LNCaP clone FGC (cell line): ENCODE measurements around the gene GPBAR1.

Experiments
- DNase-seq: peaks from one replicate; pipeline ENCODE4 v3.0.0-alpha.2; 2011; ENCODE audit warnings: low read depth
- H3K4me3 ChIP-seq: 2 replicates; pipeline ENCODE4 v1.5.1; 2011; ENCODE audit warnings: mild to moderate bottlenecking, low read depth, low read length, control low read depth
- TF ChIP-seq, protein P1 (sequence below): IDR thresholded peaks from 2 replicates; pipeline ENCODE4 v1.5.1; 2012; ENCODE audit warnings: mild to moderate bottlenecking; ENCODE audit not compliant: control insufficient read depth, insufficient read depth; ENCODE audit errors: extremely low read depth

GPBAR1 gene

DNA sequence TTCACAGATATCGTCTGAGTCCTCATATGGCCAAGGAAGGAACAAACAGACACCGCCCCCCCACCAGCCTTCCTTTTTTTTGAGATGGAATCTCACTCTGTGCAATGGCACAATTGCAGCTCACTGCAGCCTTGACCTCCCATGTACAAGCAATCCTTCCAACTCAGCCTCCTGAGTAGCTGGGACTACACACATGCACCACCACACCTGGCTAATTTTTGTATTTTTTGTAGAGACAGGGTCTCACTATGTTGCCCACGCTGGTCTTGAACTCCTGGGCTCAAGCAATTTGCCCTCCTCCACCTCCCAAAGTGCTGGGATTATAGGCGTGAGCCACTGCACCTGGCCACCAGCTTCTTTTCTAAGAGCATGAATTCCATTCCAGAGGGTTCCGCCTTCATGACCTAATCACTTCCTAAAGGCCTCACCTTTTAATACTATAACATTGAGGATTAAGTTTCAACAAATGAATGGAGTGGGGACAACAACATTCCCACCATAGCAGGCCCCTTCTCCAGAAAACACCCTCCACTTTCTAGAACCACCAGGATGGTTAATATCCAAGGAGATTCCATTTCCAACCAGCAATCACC, 33.7 kb downstream of the GPBAR1 start:
- DNase-seq, result no peak
- TF ChIP-seq, protein P1, sequence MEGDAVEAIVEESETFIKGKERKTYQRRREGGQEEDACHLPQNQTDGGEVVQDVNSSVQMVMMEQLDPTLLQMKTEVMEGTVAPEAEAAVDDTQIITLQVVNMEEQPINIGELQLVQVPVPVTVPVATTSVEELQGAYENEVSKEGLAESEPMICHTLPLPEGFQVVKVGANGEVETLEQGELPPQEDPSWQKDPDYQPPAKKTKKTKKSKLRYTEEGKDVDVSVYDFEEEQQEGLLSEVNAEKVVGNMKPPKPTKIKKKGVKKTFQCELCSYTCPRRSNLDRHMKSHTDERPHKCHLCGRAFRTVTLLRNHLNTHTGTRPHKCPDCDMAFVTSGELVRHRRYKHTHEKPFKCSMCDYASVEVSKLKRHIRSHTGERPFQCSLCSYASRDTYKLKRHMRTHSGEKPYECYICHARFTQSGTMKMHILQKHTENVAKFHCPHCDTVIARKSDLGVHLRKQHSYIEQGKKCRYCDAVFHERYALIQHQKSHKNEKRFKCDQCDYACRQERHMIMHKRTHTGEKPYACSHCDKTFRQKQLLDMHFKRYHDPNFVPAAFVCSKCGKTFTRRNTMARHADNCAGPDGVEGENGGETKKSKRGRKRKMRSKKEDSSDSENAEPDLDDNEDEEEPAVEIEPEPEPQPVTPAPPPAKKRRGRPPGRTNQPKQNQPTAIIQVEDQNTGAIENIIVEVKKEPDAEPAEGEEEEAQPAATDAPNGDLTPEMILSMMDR, result no peak
- no peak overlapping the region for H3K4me3 ChIP-seq

DNA sequence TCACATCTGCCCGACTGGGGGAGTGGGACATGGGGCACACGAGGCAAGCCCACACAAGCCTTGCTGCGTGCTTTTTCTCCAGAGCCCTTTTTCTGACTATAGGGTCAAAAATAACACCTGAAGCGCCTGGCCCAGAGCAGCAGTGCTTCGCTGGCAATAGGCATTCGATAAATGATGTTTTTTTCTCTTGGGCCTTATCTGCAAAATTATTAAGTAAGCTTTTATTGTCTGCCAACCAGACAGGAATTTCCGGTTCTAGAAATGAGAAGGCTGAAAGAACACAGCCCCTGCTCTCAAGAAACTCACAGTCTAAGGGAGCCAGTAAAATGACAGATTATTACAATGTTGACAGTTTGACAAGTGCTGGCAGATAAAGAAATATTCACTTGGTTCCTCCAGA, 34.2 kb downstream of the GPBAR1 start:
- no peak overlapping the region for H3K4me3 ChIP-seq
- peak; percentile 94 for DNase-seq

DNA sequence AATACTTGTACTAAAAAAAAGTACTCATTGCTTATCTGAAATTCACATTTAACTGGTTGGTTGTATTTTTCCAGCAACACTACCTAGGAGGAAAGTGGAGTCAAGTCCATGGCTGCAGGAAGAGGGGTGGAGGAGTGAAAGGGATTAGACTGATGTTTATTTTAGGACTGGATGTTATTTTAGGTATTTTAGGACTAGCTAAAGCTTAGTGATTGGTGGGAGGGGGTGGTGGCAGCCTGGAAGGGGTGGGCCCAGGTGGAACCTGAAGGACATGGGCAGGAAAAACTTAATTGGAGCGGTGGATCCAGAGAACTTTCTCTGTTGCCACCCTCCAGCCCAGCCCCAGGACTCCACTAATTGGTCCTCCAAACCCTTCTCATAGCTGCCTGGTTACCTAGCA, 35.4 kb downstream of the GPBAR1 start:
- TF ChIP-seq, protein P1, result no peak
- H3K4me3 ChIP-seq, result no peak overlapping the region
- DNase-seq, result no peak

More for the DNA sequence above, 34.2 kb downstream of the GPBAR1 start:
- TF ChIP-seq, protein P1, result no peak

DNA sequence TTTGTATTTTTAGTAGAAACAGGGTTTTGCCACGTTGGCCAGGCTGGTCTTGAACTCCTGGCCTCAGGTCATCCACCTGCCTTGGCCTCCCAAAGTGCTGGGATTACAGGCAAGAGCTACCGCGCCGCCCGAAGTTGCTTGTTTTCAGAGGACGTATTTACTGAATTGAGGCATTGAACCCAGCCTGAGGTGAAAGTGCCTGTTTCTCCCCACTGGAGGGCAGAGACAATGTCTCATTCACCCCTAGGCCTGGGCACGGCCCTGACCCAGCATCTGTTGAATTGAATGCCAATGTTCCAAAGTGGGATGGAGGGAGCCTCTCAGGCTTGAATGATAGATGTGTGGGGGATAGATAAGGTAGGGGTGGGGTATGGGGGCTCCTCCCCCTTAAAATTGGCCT, 36.0 kb downstream of the GPBAR1 start:
- TF ChIP-seq, protein P1, result no peak
- no peak overlapping the region for H3K4me3 ChIP-seq

DNA sequence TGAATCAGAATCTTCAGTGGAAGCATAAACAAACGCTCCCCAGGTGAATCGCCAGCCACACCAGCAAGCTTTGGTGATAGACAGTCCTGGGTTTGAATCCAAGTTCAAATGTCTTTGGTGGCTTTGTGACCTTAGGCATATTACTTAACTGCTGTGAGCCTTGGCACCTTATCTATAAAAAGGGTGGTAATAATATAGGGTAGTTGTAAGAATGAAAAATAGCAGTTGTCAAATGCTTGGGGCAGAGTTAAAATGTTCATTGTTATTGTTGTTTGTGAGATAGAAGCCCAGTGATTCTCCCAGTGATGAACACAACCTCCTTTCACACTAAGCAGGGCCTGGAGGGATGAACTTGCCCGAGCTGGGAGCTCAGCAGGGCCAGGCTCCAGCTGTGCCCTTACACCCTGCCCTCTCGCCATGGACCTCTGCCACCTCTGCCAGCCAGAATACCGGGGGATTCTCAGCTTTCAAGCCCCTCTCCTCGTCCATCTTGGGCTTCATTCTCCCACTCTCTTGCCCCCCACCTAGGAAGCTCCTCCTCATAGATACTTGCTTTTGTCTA, 37.6 kb downstream of the GPBAR1 start:
- no peak for DNase-seq
- TF ChIP-seq, protein P1, result no peak
- no peak overlapping the region for H3K4me3 ChIP-seq

More for the DNA sequence above, 36.0 kb downstream of the GPBAR1 start:
- no peak for DNase-seq

DNA sequence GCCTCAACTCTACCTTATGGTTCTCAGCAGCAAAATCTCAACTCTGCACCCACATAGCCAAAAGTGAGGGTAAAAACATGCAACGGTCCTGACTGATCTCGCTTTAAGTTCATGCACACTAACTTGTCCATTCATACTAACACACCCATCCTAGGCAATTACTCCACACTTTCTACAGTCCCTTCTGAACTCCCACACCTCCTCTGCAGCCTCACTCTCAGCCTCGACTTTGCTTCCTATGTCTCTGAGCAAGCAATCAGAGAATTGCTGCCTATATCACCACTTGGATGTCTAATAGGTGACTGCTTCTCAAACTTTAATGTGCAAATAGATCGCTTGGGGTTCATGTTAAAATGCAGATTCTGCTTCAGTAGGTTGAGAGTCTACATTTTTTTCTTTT, 39.3 kb downstream of the GPBAR1 start:
- DNase-seq, result no peak
- H3K4me3 ChIP-seq, result no peak overlapping the region
- TF ChIP-seq, protein P1, result no peak

DNA sequence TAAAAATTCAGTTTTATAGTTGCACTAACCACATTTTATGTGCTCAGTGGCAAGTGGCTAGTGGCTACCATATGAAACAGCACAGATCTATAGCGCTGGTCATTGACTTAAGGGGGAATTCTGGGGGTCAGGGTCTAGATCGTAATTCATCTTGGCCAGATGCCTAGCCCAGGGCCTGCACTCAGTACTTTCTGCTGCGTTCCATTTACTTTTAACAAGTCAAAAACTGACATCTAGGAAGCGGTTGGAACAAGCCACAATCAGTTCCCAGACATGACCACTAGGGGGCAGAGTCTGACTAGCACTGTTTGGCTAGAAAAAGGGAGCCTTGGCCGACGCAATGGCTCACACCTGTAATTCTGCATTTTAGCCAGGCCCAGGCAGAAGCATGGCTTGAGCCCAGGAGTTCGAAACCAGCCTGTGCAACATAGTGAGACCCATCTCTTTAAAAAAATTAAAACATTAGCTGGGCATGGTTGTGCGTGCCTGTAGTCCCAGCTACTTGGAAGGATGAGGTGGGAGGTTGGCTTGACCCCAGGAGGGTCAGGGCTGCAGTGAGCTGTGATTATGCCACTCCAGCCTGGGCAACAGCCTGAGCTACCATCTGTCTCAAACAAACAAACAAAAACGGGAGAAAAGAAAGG, 40.5 kb downstream of the GPBAR1 start:
- no peak for DNase-seq
- TF ChIP-seq, protein P1, result peak; percentile 87
- no peak overlapping the region for H3K4me3 ChIP-seq
